RWPE1 (cell line): ENCODE data around the gene PALLD.

Experiments
- CTCF ChIA-PET: fragments of 350-600 bp; sonication (Branson Sonifier 250); formaldehyde crosslinking; extraction: SDS; loops from one replicate; lab custom pipeline; 2021; lab: Yijun Ruan, JAX
- POLR2A ChIA-PET: fragments of 400-600 bp; formaldehyde crosslinking; extraction: SDS; loops from one replicate; lab custom pipeline; 2020; ENCODE audit warnings: antibody characterized with exemption; ENCODE audit not compliant: low non-redundant PET; lab: Yijun Ruan, JAX
- DNase-seq: peaks from one replicate; pipeline ENCODE4 v3.0.0; 2012; ENCODE audit warnings: low spot score
- H3K27ac ChIP-seq: fragments of 450-650 bp; 2 replicates; pipeline ENCODE4 v1.5.1; 2017
- TF ChIP-seq, protein P1 (sequence below): fragments of 450-650 bp; conservative IDR thresholded peaks from 2 replicates; pipeline ENCODE4 v1.5.1; 2017; ENCODE audit warnings: low read depth, mild to moderate bottlenecking

PALLD gene

DNA sequence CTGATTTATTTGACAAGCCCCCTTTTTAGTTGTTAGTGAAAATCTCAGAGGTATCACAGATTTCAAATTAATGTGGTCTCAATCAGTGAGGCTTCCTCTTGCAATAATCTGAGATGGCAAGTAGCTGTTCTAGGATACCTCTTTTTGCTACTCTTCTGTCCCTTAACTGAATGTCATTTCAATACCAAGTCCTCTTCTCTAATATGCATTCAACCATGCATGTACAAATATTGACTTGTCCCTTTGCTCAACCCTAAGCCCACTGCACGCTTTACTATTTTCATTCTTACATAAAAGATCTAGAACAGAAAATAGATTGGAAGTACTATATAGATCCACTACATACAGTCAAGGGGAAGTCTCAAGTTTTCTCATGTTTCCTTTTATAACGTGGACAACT, 349.0 kb downstream of the PALLD start:
- CTCF ChIA-PET = no interaction called here
- H3K27ac ChIP-seq = no peak overlapping the region
- POLR2A ChIA-PET = no interaction called here
- no peak for DNase-seq
- TF ChIP-seq, protein P1, sequence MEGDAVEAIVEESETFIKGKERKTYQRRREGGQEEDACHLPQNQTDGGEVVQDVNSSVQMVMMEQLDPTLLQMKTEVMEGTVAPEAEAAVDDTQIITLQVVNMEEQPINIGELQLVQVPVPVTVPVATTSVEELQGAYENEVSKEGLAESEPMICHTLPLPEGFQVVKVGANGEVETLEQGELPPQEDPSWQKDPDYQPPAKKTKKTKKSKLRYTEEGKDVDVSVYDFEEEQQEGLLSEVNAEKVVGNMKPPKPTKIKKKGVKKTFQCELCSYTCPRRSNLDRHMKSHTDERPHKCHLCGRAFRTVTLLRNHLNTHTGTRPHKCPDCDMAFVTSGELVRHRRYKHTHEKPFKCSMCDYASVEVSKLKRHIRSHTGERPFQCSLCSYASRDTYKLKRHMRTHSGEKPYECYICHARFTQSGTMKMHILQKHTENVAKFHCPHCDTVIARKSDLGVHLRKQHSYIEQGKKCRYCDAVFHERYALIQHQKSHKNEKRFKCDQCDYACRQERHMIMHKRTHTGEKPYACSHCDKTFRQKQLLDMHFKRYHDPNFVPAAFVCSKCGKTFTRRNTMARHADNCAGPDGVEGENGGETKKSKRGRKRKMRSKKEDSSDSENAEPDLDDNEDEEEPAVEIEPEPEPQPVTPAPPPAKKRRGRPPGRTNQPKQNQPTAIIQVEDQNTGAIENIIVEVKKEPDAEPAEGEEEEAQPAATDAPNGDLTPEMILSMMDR = no peak

- POLR2A ChIA-PET = no interaction called here
- TF ChIP-seq, protein P1 = no peak
- H3K27ac ChIP-seq = no peak overlapping the region
- DNase-seq = no peak
- CTCF ChIA-PET = interaction anchor here (0.6 kb wide), 1 partner anchor 391 kb away, joined by 3 read pairs; no protein-coding TSS in a partner anchor
These were observed 349.6 kb downstream of the PALLD start for GRCh38 chr4:168846414-168846813.

DNA sequence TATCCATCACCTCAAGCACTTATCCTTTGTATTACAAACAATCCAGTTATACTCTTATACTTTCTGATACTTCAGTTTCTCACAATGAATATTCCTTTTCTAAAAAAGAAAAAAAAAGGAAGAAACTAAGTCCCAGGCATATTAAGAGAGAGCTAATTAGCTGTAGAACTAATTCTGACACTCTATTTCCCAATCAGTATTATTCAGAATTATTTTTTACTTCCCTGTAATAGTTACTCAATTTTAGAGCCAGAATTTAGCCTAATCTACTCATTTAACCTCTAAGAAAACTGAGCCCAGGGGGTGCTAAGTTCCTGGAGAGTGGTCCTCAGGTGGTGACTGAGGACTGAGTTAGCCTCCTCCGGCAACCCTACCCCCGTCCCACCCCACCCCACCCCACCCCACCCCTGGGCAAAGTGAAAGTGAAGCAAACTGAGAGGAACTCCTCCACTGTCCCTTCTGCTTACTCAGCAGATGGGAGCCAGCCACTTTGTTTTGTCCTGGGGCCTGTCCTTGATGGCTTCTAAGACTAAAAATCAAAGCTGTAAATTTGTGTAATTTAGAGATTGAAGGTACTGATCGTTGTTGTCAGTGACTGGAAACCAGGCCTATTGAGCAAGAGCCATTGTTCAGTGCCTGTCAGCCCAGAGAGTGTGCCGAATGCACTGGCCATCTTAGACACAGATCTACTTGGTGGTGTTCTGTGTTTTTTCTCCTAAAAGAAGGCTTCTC, 351.1 kb downstream of the PALLD start:
- ChIA-PET POLR2A (no interaction called here), CTCF (no interaction called here)
- DNase-seq = peak; percentile 31
- TF ChIP-seq, protein P1 = no peak
- H3K27ac ChIP-seq = peak overlapping the region; percentile 75

- DNase-seq = no peak
- CTCF ChIA-PET = no interaction called here
- POLR2A ChIA-PET = no interaction called here
These were observed 352.3 kb downstream of the PALLD start for GRCh38 chr4:168849030-168849675.

DNA sequence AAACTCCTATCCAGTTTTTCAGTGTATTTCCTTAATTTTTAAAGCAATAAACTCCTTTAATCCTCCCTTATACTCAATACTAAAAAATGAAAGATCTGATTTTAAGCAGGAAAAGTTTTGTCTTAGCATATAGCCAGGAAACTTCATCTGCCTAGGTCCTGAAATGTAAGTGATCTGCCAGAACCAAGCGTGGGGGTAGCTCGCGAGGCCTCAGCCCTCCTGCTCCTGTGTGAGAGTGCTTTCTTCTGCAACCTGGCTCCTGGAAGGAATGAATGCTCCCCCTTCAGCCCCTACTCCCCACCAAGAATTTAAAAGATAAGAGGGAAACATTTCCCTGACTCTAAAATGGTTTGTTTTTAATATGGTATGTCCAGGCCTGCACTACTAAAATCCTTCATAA, 353.1 kb downstream of the PALLD start:
- DNase-seq = no peak
- ChIA-PET CTCF (interaction anchor here (0.5 kb wide), 1 partner anchor 175 kb away, joined by 3 read pairs; no protein-coding TSS in a partner anchor), POLR2A (no interaction called here)
- no peak overlapping the region for H3K27ac ChIP-seq
- TF ChIP-seq, protein P1 = no peak

More at GRCh38 chr4:168849030-168849675, 352.3 kb downstream of the PALLD start:
- TF ChIP-seq, protein P1 = no peak
- no peak overlapping the region for H3K27ac ChIP-seq

GRCh38 chr4:168852387-168852786, 355.5 kb downstream of the PALLD start:
- DNase-seq = no peak
- CTCF ChIA-PET = interaction anchor here (0.7 kb wide), 1 partner anchor 1020 kb away, joined by 3 read pairs; no protein-coding TSS in a partner anchor
- TF ChIP-seq, protein P1 = no peak
- no peak overlapping the region for H3K27ac ChIP-seq
- POLR2A ChIA-PET = no interaction called here
